Epithelial cell of proximal tubule (primary cell): ENCODE data around the gene PTCD2. TPM values are rescaled to one million over a fixed set of nuclear protein-coding genes. Genes with fewer than 3 reads are reported as not detected.

Experiments used
- DNase-seq: peaks from one replicate; pipeline ENCODE4 v3.0.0-alpha.2; 2011; ENCODE audit warnings: low read depth
- H3K4me3 ChIP-seq: 2 replicates; pipeline ENCODE4 v1.5.1; 2011; ENCODE audit warnings: low read depth, mild to moderate bottlenecking, low read length
- CTCF ChIP-seq: conservative IDR thresholded peaks from 2 replicates; pipeline ENCODE4 v1.5.1; 2012; ENCODE audit warnings: low read depth, mild to moderate bottlenecking, low read length
- total RNA-seq: library from RNA; depleted of rRNA; stranded (reverse); fragments of >200 nt; gene quantifications from 2 replicates; pipeline ENCODE4 v1.2.3, GENCODE V29; 2015

PTCD2 gene
- total RNA-seq, 1 donor from 2014 or later: 6.6 TPM

- no peak for TF ChIP-seq CTCF
- H3K4me3 ChIP-seq: no peak overlapping the region
- DNase-seq: no peak
Measured at GRCh38 chr5:72388646-72389045, 68.5 kb downstream of the PTCD2 start.

GRCh38 chr5:72390836-72391235 lies 70.7 kb downstream of the PTCD2 start:
- H3K4me3 ChIP-seq: no peak overlapping the region
- no peak for DNase-seq
- no peak for TF ChIP-seq CTCF

GRCh38 chr5:72392326-72392733 lies 72.2 kb downstream of the PTCD2 start:
- no peak for DNase-seq
- H3K4me3 ChIP-seq: no peak overlapping the region
- no peak for TF ChIP-seq CTCF

GRCh38 chr5:72393052-72393451 lies 72.9 kb downstream of the PTCD2 start:
- no peak for DNase-seq
- no peak for TF ChIP-seq CTCF

GRCh38 chr5:72394688-72395087 lies 74.5 kb downstream of the PTCD2 start:
- TF ChIP-seq CTCF: peak; percentile 72
- DNase-seq: no peak

More at GRCh38 chr5:72393052-72393451, 72.9 kb downstream of the PTCD2 start:
- no peak overlapping the region for H3K4me3 ChIP-seq

GRCh38 chr5:72397836-72398235 lies 77.7 kb downstream of the PTCD2 start:
- TF ChIP-seq CTCF: no peak
- no peak for DNase-seq
- H3K4me3 ChIP-seq: no peak overlapping the region

More at GRCh38 chr5:72394688-72395087, 74.5 kb downstream of the PTCD2 start:
- H3K4me3 ChIP-seq: no peak overlapping the region

- H3K4me3 ChIP-seq: no peak overlapping the region
- no peak for TF ChIP-seq CTCF
- DNase-seq: no peak
Measured at GRCh38 chr5:72400950-72401349, 80.8 kb downstream of the PTCD2 start.
